Mesendoderm (in vitro differentiated cells): ENCODE measurements around the gene PARVA.

ENCODE experiments used
- DNase-seq: peaks from one replicate; pipeline ENCODE4 v3.0.0; 2013
- H2AK5ac ChIP-seq: 2 replicates; pipeline ENCODE4 v1.6.1; 2013; ENCODE audit warnings: low read length, inconsistent platforms
- H2BK120ac ChIP-seq: 2 replicates; pipeline ENCODE4 v1.6.1; 2013; ENCODE audit warnings: low read depth, mild to moderate bottlenecking, low read length, moderate library complexity, mixed read lengths
- H2BK15ac ChIP-seq: replicated peaks from 2 replicates; pipeline ENCODE4 v1.6.1; 2013; ENCODE audit warnings: low read depth, mild to moderate bottlenecking, moderate library complexity
- H2BK5ac ChIP-seq: 2 replicates; pipeline ENCODE4 v1.6.1; 2013; ENCODE audit warnings: low read length, inconsistent platforms
- H3K18ac ChIP-seq: 2 replicates; pipeline ENCODE4 v1.6.1; 2013; ENCODE audit warnings: mild to moderate bottlenecking, low read length, mixed read lengths
- H3K23ac ChIP-seq: one replicate; pipeline ENCODE4 v1.6.1; 2013; ENCODE audit warnings: low read length
- H3K27ac ChIP-seq: 2 replicates; pipeline ENCODE4 v1.5.1; 2013; ENCODE audit warnings: low read depth, mild to moderate bottlenecking, inconsistent platforms, low read length, moderate library complexity
- H3K27me3 ChIP-seq: 2 replicates; pipeline ENCODE4 v1.6.1; 2013; ENCODE audit warnings: low read length, control low read depth, mild to moderate bottlenecking, inconsistent platforms; ENCODE audit not compliant: insufficient read depth, poor library complexity
- H3K36me3 ChIP-seq: 2 replicates; pipeline ENCODE4 v1.6.1; 2013; ENCODE audit warnings: low read length, inconsistent platforms; ENCODE audit not compliant: control insufficient read depth, insufficient read depth
- H3K4ac ChIP-seq: one replicate; pipeline ENCODE4 v1.6.1; 2013; ENCODE audit warnings: low read depth, mild to moderate bottlenecking, low read length, moderate library complexity
- H3K4me1 ChIP-seq: 2 replicates; pipeline ENCODE4 v1.6.1; 2013; ENCODE audit warnings: low read depth, low read length, inconsistent platforms; ENCODE audit not compliant: control insufficient read depth
- H3K4me2 ChIP-seq: 2 replicates; pipeline ENCODE4 v1.6.1; 2013; ENCODE audit warnings: low read length
- H3K4me3 ChIP-seq: 2 replicates; pipeline ENCODE4 v1.5.1; 2013; ENCODE audit warnings: mild to moderate bottlenecking, low read length
- H3K56ac ChIP-seq: one replicate; pipeline ENCODE4 v1.6.1; 2013; ENCODE audit warnings: low read length
- H3K79me1 ChIP-seq: 2 replicates; pipeline ENCODE4 v1.6.1; 2013; ENCODE audit warnings: low read length, inconsistent platforms
- H3K79me2 ChIP-seq: 2 replicates; pipeline ENCODE4 v1.6.1; 2013; ENCODE audit warnings: mild to moderate bottlenecking, low read length; ENCODE audit not compliant: control insufficient read depth, insufficient read depth
- H3K9ac ChIP-seq: 2 replicates; pipeline ENCODE4 v1.6.1; 2013; ENCODE audit warnings: low read length, inconsistent platforms
- H4K5ac ChIP-seq: one replicate; pipeline ENCODE4 v1.6.1; 2013; ENCODE audit warnings: low read length
- H4K8ac ChIP-seq: one replicate; pipeline ENCODE4 v1.6.1; 2013; ENCODE audit warnings: low read depth, mild to moderate bottlenecking, control low read depth, low read length, moderate library complexity
- WGBS: extraction: QIAGEN DNeasy Blood & Tissue Kit; methylation state at CpG from one replicate; pipeline ENCODE4 v1.1.7; 2013; ENCODE audit warnings: low lambda C conversion rate, missing lambda C conversion rate; ENCODE audit not compliant: insufficient coverage; ENCODE audit errors: extremely low coverage; 5-methylcytosine and 5-hydroxymethylcytosine counted together

Gene PARVA

DNA sequence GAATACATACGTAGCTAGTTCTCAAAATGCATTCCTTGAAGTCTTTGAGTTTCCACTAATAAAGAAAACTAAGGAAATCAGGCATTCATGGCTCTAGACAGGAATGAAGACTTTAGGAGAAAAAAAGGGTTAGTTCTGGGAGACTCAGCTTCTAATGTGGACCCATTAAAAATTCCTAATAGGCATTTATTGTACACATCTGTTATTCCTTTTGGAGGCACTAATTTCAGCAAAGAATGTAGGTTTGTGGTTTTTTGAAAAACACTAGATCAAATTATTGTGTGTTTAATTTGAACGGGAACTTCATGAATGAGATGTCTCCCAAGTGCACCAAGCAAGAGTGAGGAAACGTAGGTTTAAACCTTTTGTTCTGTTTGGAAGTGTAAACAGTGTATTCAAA, 42.7 kb downstream of the PARVA start:
- no peak overlapping the region for H3K56ac ChIP-seq
- H3K9ac ChIP-seq: no peak overlapping the region
- H3K27ac ChIP-seq: no peak overlapping the region
- no peak overlapping the region for H3K23ac ChIP-seq
- no peak overlapping the region for H2BK5ac ChIP-seq
- H3K18ac ChIP-seq: no peak overlapping the region
- H2AK5ac ChIP-seq: no peak overlapping the region
- H3K4me1 ChIP-seq: peaks cover 6% of the 10 kb centered on the region
- H3K27me3 ChIP-seq: no peaks in the 10 kb centered on the region
- peak overlapping the region; percentile 36 for H2BK15ac ChIP-seq
- no peaks in the 10 kb centered on the region for H3K36me3 ChIP-seq
- no peaks in the 10 kb centered on the region for H3K79me2 ChIP-seq
- H3K79me1 ChIP-seq: peaks cover under 1% of the 10 kb centered on the region
- H2BK120ac ChIP-seq: no peak overlapping the region
- no peak overlapping the region for H4K8ac ChIP-seq
- H4K5ac ChIP-seq: no peak overlapping the region
- no peak for DNase-seq
- no peak overlapping the region for H3K4ac ChIP-seq
- no CpG with 5 or more reads among the region's 3 CpGs for WGBS
- no peak overlapping the region for H3K4me3 ChIP-seq
- H3K4me2 ChIP-seq: no peak overlapping the region

DNA sequence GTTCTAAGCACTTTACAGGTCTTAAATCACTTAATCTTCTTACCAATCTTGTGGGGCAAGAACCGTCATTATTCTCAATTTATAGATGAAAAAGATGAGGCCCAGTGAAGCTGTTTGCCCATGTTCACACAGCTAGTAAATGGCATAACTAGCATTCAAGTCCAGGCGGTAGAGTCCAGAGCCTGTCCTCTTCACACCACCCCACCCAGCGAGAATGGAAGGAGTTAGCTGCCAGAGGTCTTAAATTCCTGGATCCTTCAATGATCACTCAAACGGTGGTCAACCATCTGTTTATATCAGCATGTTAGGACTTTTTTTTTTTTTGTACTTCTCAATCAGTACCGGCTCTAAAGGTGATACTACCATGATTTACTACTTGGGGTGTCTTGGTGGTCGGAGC, 43.3 kb downstream of the PARVA start:
- H3K4me1 ChIP-seq: peaks cover 6% of the 10 kb centered on the region
- H3K23ac ChIP-seq: no peak overlapping the region
- H3K9ac ChIP-seq: no peak overlapping the region
- no peak overlapping the region for H3K4me2 ChIP-seq
- no peaks in the 10 kb centered on the region for H3K36me3 ChIP-seq
- no CpG with 5 or more reads among the region's 6 CpGs for WGBS
- no peak overlapping the region for H3K4me3 ChIP-seq
- H3K79me1 ChIP-seq: no peaks in the 10 kb centered on the region
- no peak overlapping the region for H3K4ac ChIP-seq
- no peaks in the 10 kb centered on the region for H3K27me3 ChIP-seq
- no peak overlapping the region for H2BK120ac ChIP-seq
- DNase-seq: no peak
- no peak overlapping the region for H4K5ac ChIP-seq
- no peak overlapping the region for H3K56ac ChIP-seq
- no peaks in the 10 kb centered on the region for H3K79me2 ChIP-seq
- no peak overlapping the region for H3K18ac ChIP-seq
- H3K27ac ChIP-seq: no peak overlapping the region
- no peak overlapping the region for H2AK5ac ChIP-seq
- H2BK5ac ChIP-seq: no peak overlapping the region
- H2BK15ac ChIP-seq: peak overlapping the region; percentile 25
- H4K8ac ChIP-seq: no peak overlapping the region

DNA sequence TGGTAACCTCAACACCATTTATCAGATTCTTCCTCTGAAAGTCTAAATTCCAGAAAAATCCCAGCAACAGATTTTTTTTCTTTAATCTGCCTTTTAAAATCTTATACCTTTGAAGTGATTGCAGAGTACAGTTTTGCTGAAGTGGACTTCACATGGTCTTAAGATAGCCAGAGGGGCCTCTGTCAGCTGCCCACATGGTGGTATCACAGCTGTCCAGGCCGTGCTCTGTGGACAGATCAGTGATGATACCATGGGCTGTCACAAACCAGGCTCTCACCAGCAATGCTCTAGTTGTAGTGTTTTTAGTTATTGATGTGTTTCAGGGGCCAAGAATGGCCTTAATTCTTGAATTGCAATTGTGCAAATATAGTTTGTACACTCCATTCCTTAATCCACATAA, 44.0 kb downstream of the PARVA start:
- Histone ChIP-seq H3K23ac (no peak overlapping the region), H3K27ac (no peak overlapping the region), H3K9ac (no peak overlapping the region), H2BK120ac (no peak overlapping the region), H3K4me1 (peaks cover 6% of the 10 kb centered on the region), H3K4ac (no peak overlapping the region), H3K18ac (no peak overlapping the region), H3K56ac (no peak overlapping the region), H3K36me3 (no peaks in the 10 kb centered on the region), H3K4me2 (no peak overlapping the region), H3K79me1 (no peaks in the 10 kb centered on the region), H3K27me3 (no peaks in the 10 kb centered on the region), H3K79me2 (no peaks in the 10 kb centered on the region), H4K5ac (no peak overlapping the region), H2BK5ac (no peak overlapping the region), H3K4me3 (no peak overlapping the region), H4K8ac (no peak overlapping the region), H2BK15ac (no peak overlapping the region), H2AK5ac (no peak overlapping the region)
- no CpG with 5 or more reads among the region's 1 CpG for WGBS
- DNase-seq: no peak

DNA sequence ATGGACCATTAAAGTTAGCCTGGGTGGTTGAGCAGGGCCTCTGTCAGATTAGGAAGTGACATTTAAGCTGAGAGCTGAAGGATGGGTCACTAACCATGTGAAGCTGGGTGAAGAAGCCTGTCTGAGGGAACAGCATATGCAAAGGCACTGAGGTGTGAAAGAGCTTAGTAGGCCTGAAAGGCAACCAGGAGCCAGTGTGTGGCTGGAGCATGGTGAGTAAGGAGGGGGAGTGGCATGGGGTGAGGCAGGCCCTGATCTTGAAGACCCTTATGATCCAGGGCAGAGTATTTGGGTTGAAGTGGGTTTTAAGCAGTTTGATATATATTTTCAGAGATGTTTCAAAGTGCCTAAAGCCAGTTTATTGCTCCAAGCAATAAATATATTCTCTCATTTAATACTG, 48.8 kb downstream of the PARVA start:
- Histone ChIP-seq H3K27ac (no peak overlapping the region), H3K56ac (no peak overlapping the region), H3K4me3 (no peak overlapping the region), H3K4me2 (no peak overlapping the region), H3K4me1 (no peaks in the 10 kb centered on the region), H3K79me2 (no peaks in the 10 kb centered on the region), H3K9ac (no peak overlapping the region), H3K23ac (no peak overlapping the region), H2AK5ac (no peak overlapping the region), H3K18ac (no peak overlapping the region), H4K5ac (no peak overlapping the region), H3K79me1 (no peaks in the 10 kb centered on the region), H2BK15ac (no peak overlapping the region), H3K27me3 (no peaks in the 10 kb centered on the region), H3K36me3 (no peaks in the 10 kb centered on the region), H2BK5ac (no peak overlapping the region), H2BK120ac (no peak overlapping the region), H3K4ac (no peak overlapping the region), H4K8ac (no peak overlapping the region)
- DNase-seq: no peak

DNA sequence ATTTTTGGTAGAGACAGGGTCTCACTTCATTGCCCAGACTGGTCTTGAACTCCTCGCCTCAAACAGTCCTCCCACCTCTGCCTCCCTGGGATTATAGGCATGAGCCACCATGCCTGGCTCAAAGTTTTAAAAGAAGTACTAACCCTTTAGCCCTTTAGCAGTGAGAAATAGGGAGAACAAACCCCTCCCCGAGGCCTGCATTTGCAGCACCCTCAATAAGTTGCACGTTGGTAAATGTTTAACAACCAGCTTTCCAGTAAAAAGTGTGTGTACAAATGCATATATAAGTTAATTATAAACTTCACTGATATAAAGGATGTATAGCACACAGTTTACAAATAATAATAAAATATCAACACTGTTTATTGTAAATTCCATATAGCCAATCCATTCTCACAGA, 51.8 kb downstream of the PARVA start:
- Histone ChIP-seq H3K18ac (no peak overlapping the region), H3K23ac (no peak overlapping the region), H3K9ac (no peak overlapping the region), H3K27ac (no peak overlapping the region), H3K4ac (no peak overlapping the region), H2AK5ac (no peak overlapping the region), H3K79me2 (no peaks in the 10 kb centered on the region), H3K4me1 (peaks cover 3% of the 10 kb centered on the region), H3K4me3 (no peak overlapping the region), H4K5ac (no peak overlapping the region), H2BK120ac (no peak overlapping the region), H2BK5ac (no peak overlapping the region), H3K79me1 (no peaks in the 10 kb centered on the region), H2BK15ac (no peak overlapping the region), H3K36me3 (no peaks in the 10 kb centered on the region), H3K4me2 (no peak overlapping the region), H3K27me3 (no peaks in the 10 kb centered on the region), H3K56ac (no peak overlapping the region), H4K8ac (no peak overlapping the region)
- WGBS: no CpG with 5 or more reads among the region's 3 CpGs
- no peak for DNase-seq

DNA sequence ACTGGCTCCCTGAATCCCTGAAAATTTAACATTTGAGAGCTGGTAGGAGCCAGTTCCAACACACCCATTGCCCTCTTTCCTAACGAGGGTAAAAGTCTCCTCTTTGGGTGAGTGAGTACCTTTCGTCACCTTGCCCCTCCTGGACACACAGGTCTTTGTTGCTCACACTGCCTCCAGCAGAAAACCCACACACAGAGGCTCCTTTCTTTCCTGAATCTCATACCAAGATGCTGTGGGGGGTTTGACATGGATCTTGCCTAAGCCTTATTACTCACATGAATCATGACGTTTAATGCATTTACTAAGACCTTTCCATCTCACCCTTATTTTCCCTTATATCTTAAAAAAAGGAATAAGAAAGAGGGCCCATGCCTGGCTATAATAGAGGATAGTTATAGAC, 53.0 kb downstream of the PARVA start:
- H3K27ac ChIP-seq: no peak overlapping the region
- H4K8ac ChIP-seq: no peak overlapping the region
- peaks cover 6% of the 10 kb centered on the region for H3K4me1 ChIP-seq
- no peak overlapping the region for H3K4me3 ChIP-seq
- no peak overlapping the region for H3K23ac ChIP-seq
- WGBS: no CpG with 5 or more reads among the region's 3 CpGs
- H2BK15ac ChIP-seq: no peak overlapping the region
- H3K4ac ChIP-seq: no peak overlapping the region
- H2BK5ac ChIP-seq: no peak overlapping the region
- no peaks in the 10 kb centered on the region for H3K27me3 ChIP-seq
- H3K79me2 ChIP-seq: no peaks in the 10 kb centered on the region
- H3K79me1 ChIP-seq: no peaks in the 10 kb centered on the region
- H4K5ac ChIP-seq: no peak overlapping the region
- DNase-seq: no peak
- no peak overlapping the region for H3K9ac ChIP-seq
- no peak overlapping the region for H2BK120ac ChIP-seq
- H3K36me3 ChIP-seq: no peaks in the 10 kb centered on the region
- H2AK5ac ChIP-seq: no peak overlapping the region
- H3K56ac ChIP-seq: no peak overlapping the region
- H3K4me2 ChIP-seq: no peak overlapping the region
- H3K18ac ChIP-seq: no peak overlapping the region
